GM12801 (cell line): Measurements from ENCODE around the gene TSPEAR.

Source experiments
- TF ChIP-seq, protein P1 (sequence below): IDR thresholded peaks from one replicate; pipeline ENCODE4 v1.5.1; 2011; ENCODE audit warnings: control low read depth; ENCODE audit not compliant: insufficient read length; ENCODE audit errors: extremely low read depth

Gene TSPEAR

GRCh38 chr21:44718093-44718492, 6.7 kb upstream of the TSPEAR start:
- TF ChIP-seq, protein P1, sequence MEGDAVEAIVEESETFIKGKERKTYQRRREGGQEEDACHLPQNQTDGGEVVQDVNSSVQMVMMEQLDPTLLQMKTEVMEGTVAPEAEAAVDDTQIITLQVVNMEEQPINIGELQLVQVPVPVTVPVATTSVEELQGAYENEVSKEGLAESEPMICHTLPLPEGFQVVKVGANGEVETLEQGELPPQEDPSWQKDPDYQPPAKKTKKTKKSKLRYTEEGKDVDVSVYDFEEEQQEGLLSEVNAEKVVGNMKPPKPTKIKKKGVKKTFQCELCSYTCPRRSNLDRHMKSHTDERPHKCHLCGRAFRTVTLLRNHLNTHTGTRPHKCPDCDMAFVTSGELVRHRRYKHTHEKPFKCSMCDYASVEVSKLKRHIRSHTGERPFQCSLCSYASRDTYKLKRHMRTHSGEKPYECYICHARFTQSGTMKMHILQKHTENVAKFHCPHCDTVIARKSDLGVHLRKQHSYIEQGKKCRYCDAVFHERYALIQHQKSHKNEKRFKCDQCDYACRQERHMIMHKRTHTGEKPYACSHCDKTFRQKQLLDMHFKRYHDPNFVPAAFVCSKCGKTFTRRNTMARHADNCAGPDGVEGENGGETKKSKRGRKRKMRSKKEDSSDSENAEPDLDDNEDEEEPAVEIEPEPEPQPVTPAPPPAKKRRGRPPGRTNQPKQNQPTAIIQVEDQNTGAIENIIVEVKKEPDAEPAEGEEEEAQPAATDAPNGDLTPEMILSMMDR = no peak

DNA sequence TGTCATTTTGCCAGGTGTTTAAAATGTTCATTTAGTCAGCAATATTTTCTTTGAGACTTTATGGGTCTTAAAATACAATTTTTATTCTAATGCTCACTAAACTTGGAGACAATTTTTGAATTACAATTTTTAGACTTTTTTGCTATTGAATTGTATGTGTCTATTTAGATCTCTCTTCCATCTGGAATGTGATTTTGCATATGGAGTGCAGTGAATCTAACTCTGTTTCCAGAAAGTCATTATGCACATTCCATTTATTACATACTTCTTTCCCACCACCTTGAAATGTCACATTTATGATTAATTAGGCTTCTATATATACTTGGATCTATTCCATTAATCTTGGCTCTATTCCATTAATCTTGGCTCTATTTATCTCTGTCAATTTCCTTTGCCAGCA, 5.6 kb upstream of the TSPEAR start:
- TF ChIP-seq, protein P1 = no peak

- TF ChIP-seq, protein P1 = no peak
Observed at GRCh38 chr21:44714905-44715304, 3.5 kb upstream of the TSPEAR start.

DNA sequence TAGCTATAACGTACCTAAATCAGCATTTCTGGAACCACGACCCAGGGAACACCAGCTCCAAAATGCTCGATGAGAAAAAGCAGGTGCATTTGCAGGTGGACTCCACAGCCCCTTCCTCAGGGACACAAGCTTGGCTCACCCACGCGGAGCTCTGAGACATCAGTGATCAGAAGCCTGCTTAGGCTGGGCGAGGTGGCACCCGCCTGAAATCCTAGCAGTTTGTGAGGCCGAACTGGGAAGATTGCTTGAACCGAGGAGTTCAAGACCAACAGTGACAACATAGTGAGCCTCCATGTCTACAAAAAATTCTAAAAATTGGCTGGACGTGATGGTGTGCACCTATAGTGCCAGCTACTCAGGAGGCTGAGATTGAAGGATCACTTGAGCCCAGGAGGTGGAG, 2.5 kb upstream of the TSPEAR start:
- TF ChIP-seq, protein P1 = no peak

GRCh38 chr21:44713130-44713529, 1.8 kb upstream of the TSPEAR start:
- TF ChIP-seq, protein P1 = no peak

GRCh38 chr21:44712203-44713028, 1.0 kb upstream of the TSPEAR start:
- TF ChIP-seq, protein P1 = no peak

DNA sequence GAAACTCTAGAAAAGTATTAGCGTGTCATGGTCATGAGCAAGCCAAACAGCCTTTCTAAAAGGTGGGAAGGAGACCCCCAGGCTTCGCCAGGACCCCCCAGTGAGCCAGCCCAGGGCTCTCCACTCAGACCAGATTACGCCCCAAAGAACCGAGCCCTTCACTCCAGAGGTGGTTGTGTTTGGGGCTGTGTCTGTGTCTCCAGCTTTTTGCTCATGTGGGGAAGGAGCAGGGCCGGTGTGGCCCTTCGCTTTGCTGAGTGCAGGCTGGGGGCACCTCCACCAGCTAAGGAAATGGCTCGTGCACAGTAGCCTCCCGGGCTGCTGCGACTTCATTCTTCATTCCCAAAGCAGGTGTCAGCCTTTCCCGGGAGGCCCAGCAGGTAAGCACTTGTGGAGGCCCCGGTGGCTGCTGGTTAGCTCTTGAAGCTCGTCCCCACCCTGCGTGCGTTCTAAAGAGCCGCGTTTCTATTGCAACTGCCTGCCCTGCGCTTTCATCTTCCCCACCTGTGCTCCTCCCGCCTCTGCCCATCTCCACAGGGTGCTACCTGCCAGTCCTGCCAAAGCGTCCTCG, 531 bp downstream of the TSPEAR start:
- TF ChIP-seq, protein P1 = no peak
